IPS-18c (cell line): Measurements from ENCODE around the gene CERS6.

ENCODE experiments used
- H3K4me3 ChIP-seq: 2 replicates; pipeline ENCODE4 v1.7.0; 2013; ENCODE audit warnings: low read depth, mild to moderate bottlenecking, low read length, moderate library complexity; ENCODE audit not compliant: insufficient read depth
- H3K9me3 ChIP-seq: one replicate; pipeline ENCODE4 v1.6.1; 2013; ENCODE audit warnings: mild to moderate bottlenecking, low read length, moderate library complexity; ENCODE audit not compliant: control insufficient read depth, insufficient read depth

CERS6 gene

DNA sequence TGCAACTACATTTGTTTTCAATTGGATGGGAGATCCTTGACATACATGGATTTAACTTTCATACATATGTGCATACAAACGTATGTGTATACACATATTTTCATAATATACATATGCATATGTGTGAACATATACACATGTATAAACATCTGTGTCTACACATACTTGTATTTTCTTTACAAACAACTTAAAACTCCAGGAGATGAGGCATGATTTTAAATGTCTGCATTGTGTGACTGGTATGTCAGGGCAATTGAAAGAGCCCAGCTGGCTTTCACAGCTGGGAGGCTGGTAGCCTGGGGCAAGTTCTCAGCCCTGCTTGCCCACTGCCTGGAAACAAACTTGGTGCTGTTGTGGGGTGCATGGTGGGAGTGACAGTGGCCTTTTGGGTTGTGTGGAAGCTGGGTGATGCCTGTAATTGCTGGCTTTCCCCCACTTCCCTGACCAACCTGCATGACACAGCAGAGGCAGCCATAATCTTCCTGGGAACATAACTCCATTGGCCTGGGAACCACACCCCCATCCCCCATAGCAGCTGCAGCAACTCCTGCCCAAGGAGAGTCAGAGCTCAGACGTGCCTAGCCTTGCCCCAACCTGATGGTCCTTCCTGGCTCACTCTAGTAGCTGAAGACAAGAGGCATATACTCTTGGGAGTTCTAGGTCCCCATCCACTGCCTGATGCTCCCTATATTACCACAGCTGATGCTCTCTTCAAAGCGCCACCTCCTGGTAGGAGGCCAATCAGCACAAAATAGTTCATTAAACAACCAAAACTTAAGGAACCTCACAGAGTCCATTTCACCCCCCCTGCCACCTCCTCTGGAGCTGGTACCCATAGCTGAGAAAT, 158.3 kb downstream of the CERS6 start:
- H3K4me3 ChIP-seq = no peak overlapping the region
- peaks cover 4% of the 10 kb centered on the region for H3K9me3 ChIP-seq

DNA sequence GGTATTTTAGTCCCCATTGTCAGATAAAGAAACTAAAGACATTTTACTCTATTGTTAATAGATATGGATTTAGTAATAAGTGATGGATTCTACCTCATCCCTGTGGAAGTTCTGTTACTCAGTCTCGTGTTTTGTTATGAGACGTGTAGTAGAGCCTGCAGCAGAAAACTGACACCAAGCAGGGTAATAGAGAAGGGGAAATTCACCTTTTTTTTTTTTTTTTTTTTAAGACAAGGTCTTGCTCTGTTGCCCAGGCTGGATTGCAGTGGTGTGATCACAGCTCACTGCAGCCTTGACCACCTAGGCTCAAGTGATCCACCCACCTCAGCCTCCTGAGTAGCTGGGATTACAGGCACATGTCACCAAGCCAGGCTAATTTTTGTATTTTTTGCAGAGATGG, 164.5 kb downstream of the CERS6 start:
- no peak overlapping the region for H3K4me3 ChIP-seq
- H3K9me3 ChIP-seq = no peaks in the 10 kb centered on the region

DNA sequence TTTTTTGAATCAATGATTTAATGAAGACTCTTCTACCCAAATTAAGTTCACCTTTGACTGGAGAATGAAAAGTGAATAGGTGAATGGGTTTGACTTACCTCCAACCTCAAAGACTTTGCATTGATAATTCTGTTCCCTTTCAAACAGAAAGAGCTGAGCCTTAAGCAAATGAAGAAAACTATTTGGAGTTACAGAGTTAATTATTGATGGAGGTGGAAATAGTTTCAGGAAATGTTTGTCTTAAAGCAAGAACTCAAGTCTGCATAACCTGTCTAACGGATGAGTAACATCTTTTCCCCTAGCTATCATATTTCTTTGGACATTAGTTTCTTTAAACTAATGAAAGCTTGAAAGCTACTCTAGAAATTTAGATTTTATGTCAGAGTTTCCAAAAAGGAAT, 166.5 kb downstream of the CERS6 start:
- Histone ChIP-seq H3K4me3 (no peak overlapping the region), H3K9me3 (no peaks in the 10 kb centered on the region)

DNA sequence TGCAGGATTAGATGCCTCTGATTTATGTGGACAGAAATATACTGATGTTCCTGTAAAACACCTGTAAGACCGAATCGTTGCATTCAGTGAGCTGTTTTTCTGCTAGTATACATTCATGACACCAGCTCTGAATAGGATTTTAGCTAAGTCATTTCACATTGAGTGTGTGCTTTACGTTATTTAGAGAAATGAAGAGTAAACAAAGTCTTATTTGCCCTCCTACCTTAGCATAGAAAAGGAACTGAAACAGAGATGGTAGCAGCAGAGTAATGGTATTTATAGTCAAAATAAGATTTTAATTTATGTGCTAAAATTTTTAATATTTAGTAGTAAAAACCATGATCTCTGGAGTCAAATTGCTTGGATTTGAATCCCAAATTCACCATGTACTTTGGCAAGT, 168.0 kb downstream of the CERS6 start:
- no peak overlapping the region for H3K4me3 ChIP-seq
- H3K9me3 ChIP-seq = no peaks in the 10 kb centered on the region

DNA sequence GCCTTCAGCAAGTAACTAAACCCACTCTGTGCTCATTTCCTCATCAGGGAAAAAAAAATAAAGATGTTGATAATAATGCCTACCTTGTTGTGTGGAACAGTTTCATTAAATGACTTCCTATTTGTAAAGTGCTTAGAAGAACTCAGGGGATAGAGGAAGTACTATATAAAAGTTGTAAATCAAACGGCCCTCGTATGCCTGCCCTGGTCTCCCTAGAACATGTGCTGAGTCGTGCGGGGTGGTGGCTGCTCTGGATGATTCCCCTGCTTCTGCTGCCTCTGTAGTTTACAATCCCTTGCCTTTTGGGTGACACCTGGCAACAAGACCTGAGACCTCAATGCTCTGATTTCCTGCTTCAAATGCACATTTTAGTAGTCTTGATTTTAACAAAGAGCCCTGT, 170.0 kb downstream of the CERS6 start:
- Histone ChIP-seq H3K4me3 (no peak overlapping the region), H3K9me3 (no peaks in the 10 kb centered on the region)

DNA sequence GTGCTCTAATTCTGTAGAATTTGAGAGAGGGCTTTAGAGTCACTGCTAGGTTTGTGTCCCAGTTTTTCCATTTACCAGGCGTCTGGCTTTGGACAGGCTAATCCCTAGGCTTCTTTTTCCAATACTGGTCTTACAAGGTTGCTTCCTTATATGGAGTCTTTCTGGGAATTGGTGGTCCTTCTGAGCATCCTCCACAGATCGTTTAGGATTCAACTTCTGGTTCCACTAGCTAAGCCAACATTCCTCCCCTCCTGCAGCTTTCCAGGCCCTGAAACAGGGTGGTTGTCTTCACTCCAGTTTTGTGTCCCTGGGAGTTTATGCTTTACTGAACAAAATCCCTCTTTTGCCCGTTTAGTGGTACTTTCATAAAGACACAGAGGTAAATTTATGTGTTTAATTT, 170.6 kb downstream of the CERS6 start:
- Histone ChIP-seq H3K9me3 (no peaks in the 10 kb centered on the region), H3K4me3 (no peak overlapping the region)

DNA sequence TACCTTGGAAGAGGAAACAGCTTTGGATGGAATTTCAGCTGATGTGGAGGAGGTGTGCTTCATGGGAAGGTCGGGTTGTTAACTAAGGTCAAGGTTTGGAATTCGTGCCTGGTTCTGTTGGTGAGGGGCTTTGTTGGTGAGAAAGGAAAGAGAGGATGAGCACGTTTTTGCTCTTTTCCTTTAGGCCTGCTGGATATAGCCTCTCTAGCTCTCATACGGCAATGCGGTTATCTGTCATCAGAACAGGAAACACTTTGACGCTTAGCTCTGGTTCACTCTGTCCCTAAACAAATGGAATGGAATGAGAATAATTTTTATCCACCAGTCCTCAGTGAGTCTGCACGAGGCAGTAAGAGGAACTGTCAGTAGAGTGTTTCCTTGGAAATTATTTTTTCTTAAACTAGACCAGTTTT, 176.6 kb downstream of the CERS6 start:
- Histone ChIP-seq H3K4me3 (no peak overlapping the region), H3K9me3 (no peaks in the 10 kb centered on the region)

DNA sequence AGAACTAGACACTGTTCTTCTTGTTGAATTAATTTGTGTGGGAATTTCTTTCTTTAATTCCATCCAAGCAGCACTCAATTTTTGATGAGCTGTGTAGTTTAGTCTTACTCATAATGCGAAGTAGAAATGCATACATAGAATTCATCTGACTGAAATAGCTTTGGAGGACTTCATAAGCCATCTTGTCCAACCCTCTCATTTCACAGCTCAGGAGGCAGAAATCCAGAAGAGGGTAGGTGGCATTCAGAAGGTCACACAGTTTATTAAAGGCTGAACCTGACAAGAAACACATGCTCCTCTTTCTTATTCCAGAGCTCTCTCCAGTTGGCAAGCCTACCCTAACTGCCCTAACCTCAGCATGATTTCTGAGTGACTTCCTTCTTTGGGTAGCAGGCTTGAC, 177.1 kb downstream of the CERS6 start:
- no peaks in the 10 kb centered on the region for H3K9me3 ChIP-seq
- no peak overlapping the region for H3K4me3 ChIP-seq

DNA sequence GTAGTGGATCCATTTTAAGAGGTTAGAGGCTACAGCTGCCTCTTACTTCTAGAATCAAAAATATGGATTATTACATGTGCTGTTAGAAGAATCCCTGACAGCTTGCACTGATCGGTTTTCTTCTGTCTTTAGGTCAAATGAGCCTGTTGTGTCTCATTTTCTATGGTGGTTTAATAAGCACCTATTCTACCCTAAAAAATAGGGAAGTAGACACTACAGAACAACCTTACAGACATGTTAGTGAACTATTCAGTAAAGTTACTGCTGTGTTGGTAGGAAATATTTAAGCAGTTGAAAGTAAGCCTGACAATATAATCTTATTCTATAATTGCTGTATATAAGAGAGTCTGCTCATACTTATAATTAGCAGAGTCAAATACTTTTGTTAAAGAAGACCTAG, 177.8 kb downstream of the CERS6 start:
- Histone ChIP-seq H3K4me3 (no peak overlapping the region), H3K9me3 (no peaks in the 10 kb centered on the region)

DNA sequence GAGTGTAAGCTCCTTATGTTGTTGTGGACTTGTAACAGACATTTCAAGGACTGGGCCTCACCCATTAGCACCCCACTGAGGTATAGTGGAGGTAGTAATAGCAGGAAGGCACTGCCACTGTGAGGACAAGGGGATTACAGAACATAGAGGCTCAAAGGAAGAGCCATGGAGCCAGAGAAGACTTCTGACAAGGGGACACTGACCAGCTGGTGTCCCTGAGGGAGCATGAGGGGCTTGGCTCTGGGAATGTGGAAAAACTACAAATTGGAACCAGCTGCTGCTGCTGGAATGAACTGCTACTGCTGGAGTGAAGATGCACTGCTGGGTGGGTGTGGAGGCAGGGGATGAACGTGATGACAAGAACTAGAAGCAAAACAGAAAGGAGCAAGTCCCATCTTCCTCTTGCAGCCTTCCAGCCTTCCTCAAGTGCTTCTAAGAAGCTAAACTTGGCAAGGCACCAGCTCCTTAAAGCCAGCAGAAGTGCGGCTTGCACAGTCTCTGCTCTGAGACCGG, 179.0 kb downstream of the CERS6 start:
- Histone ChIP-seq H3K9me3 (no peaks in the 10 kb centered on the region), H3K4me3 (no peak overlapping the region)

DNA sequence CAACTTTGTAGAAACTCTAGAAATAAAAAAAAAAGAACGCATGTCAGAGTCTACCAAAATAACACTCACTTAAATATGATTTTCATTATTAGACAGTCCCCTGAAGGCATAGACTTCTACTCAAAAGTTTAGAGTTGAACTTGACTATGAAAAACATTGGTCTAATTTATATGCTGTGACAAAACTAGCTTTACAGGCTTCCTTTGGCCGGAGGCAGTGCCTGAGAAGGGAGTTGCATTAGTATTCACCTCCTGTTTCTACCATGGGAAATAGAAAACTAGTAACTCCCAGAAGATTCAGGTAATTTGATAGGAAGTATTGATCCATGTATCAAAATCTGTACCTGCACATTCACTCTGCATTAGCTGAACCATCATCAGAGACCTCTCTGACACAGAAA, 182.9 kb downstream of the CERS6 start:
- no peak overlapping the region for H3K4me3 ChIP-seq
- H3K9me3 ChIP-seq = no peaks in the 10 kb centered on the region

DNA sequence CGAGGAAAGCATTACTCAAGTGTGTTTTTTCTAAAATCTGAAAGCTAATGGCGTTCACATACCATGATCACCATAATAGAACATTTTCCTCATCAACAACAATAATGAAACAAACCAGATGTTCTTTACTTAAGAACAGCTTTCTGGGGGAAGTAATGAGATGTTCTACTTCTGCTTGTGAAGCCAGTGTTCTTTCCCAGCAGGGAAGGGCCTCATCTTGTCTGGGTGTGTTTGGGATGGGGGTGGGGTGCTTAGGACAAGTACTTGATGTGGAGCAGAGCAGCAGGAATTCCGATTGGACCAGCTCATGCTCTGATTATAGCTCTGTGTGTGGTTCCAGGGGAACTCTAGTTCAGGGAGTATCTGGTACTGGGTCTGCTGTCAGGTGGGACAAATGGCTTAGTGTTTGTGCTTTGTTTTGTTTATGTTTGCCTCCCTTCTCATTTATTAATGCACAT, 183.4 kb downstream of the CERS6 start:
- no peaks in the 10 kb centered on the region for H3K9me3 ChIP-seq
- no peak overlapping the region for H3K4me3 ChIP-seq

DNA sequence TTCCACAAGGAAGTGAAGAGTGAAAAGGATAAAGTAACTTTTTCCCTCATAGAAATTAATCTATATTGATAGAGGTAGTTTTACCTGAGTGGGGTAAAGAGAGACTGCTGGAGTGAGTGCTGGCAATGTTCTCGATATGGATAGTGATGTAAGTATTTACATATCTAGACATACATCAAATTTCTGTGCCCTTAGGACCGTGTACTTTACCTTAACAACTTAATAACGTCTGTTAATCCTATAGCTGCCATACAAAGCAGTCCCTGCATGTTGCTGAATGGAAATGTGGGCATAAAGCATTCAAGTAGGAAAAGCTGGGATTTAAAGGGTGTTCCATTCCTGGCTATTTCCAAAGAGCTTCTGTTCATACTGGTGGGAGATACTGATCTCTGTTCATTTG, 184.0 kb downstream of the CERS6 start:
- no peak overlapping the region for H3K4me3 ChIP-seq
- no peaks in the 10 kb centered on the region for H3K9me3 ChIP-seq

DNA sequence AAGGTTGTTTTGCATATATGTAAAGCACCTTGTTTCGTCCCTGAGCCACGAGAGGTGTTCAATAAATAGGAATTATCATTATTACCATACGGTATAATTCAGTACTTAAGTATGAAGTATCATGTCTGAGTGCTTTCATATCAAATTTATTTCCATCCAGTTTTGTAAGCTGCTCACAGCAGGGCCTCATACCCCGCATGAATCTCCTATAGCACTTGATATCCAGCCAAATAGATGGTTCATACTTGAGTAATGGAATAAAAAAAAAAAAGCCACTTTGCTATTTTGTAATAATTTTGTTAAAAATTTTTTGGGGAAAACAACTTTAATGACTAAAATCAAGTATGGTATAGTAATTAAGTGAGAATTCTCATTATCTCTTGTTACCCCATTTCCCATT, 185.6 kb downstream of the CERS6 start:
- H3K9me3 ChIP-seq = no peaks in the 10 kb centered on the region
- no peak overlapping the region for H3K4me3 ChIP-seq

DNA sequence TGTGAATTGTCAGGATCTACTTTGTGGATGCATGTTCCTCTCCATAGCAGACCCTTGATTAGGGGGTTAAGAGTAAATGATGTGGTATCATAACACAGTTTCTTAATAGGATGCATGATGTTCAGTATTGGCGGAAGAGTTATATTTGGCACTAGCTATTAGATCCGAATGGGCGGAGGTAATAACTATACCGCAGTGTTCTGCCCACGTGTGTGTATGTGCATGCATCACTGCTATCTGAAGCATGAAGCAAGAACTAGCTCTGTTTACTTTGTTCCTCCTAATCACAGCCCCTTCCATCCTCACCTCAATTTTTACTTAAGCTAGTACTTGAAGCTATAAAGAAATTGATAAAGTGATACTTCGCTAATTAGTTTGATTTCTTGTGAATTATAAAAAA, 186.8 kb downstream of the CERS6 start:
- Histone ChIP-seq H3K9me3 (no peaks in the 10 kb centered on the region), H3K4me3 (no peak overlapping the region)

DNA sequence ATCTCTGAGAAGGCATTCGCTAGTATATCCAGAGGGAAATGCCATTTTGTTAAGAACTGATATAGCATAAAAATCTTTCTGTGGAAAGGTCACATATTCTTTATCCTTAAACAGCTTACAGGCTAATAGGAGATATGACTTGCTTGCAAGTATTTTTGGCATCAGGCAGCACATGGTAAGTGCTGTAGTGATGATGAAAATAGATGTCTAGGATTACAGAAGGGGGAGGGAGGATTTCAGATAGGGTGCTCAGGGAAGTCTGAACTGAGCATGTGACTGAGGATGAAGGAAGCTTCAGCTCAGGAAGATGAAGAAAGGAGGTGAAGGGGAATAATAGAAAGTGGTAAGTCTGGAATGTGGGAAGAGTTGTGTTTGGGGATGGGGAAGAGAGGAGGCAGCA, 187.9 kb downstream of the CERS6 start:
- no peak overlapping the region for H3K4me3 ChIP-seq
- H3K9me3 ChIP-seq = no peaks in the 10 kb centered on the region

DNA sequence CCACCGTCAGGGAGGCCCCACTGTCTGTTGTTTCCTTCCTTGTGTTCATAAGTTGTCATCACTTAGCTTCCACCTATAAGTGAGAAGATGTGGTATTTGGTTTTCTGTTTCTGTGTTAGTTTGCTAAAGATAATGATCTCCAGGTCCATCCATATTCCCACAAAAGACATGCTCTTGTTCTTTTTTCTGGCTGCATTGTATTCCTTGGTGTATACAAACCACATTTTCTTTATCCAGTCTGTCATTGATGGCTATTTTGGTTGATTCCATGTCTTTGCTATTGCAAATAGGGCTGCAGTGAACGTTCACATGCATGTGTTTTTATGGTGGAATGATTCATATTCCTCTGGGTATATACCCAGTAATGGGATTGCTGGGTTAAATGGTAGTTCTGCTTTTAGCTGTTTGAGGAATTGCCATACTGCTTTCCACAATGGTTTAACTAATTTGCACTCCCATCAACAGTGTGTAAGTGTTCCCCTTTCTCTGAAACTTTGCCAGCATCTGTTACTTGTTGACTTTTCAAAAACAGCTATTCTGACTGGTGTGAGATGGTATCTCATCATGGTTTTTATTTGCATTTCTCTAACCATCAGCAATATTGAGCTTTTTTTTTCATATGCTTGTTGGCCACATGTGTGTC, 189.7 kb downstream of the CERS6 start:
- Histone ChIP-seq H3K4me3 (no peak overlapping the region), H3K9me3 (no peaks in the 10 kb centered on the region)

DNA sequence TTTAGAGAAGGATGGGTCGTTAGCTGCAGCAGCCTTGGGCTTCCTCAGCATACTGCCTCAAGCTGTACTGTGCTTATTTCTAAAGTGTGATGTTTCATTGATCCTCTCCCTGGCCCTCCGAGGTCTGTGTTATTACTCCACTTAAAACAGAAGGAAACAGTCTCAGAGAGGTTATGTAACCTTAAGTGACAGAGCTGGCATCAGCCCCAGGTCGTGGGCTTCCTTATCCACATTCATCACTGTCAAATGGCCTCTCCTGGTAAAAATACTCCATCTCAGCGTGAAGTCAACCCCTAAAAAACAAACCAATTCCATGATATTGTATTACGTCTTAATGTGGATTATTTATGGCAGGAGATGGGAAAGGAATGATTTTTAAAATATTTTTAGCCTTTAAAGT, 193.0 kb downstream of the CERS6 start:
- H3K4me3 ChIP-seq = no peak overlapping the region
- no peaks in the 10 kb centered on the region for H3K9me3 ChIP-seq
